Fibroblast of gingiva (primary cell): Measurements from ENCODE around the gene SLC35B1.
A peak's percentile ranks its signal among the peaks of the same experiment; 100 is the strongest.

Source experiments
- DNase-seq: peaks from one replicate; pipeline ENCODE4 v3.0.0-alpha.2; 2011; ENCODE audit warnings: low read depth

Gene SLC35B1, protein sequence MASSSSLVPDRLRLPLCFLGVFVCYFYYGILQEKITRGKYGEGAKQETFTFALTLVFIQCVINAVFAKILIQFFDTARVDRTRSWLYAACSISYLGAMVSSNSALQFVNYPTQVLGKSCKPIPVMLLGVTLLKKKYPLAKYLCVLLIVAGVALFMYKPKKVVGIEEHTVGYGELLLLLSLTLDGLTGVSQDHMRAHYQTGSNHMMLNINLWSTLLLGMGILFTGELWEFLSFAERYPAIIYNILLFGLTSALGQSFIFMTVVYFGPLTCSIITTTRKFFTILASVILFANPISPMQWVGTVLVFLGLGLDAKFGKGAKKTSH

DNA sequence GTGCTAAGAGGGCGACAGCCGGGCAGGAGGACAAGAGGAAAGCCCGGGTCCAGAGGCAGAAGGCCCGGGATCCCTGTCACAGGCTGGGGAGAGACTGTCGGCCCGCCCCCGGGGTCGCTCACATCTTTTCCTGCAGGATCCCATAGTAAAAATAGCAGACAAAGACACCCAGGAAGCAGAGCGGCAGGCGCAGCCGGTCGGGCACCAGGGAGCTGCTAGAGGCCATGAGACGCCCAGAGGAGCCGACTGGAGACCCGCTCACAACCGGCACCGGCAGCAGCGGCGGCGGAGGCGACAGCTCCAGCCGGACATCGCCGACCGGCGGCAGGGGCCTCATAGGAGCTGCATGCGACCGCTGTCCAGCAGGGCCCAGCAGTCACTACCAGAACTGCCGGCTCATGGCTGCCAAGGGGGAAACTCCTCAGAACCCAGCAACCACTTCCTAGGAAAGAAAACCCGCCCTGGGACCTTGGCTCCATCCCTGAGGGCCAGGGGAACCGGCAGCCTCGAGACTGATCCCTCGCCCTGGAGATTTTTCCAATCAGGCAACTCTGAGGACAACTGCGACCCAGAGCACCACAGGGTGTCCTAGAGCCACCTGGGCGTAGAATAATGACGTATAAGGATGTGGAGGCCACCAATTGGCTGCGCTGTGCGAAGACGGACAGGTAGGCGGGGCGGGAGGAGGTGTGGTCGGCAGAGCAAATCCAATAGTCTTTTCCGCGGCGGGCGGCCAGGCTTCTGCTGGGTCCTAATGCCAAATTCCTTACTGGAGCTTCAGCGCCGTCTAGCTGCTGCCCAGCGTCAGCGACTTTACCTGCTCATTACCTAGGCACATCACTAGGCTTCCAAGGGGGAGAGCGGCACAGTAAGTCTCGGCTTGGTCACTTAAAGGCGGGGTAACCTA, at the start of gene SLC35B1:
Gene SLC35B1, minus strand, starts transcription at position 357 of the 907 bp plus-strand sequence. Its CDS starts 131 bp downstream, at position 226.
- peak; percentile 99 for DNase-seq

DNA sequence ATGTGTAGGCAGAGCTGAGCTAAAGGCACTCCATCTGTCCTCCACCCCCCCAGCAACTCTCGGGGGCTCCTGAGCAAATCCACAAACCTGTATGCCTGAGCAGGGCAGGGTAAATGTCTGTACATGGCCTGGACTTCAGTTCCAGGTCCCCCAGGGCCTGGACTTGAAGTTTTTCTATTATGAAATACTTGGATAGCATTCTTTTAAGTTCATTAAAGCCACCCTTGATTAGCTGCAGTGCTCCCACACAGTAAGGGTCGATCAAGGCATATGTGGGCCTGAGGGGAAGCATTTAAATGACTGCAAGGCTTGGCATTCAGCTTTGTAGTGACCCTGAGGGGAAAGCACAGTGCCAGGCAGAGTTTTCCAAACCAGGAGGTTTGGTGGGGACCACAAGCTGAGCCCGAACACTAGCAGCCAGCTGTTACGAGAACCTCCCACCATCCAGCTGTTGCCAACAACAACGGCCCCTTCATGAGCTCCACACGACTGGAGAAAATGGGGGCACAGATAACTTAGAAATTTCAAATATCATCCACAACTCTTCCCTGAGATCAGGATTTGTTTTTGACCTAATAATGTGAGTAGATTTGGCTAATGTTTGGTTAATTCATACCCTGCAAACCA, 49.5 kb upstream of the SLC35B1 start:
- no peak for DNase-seq

DNA sequence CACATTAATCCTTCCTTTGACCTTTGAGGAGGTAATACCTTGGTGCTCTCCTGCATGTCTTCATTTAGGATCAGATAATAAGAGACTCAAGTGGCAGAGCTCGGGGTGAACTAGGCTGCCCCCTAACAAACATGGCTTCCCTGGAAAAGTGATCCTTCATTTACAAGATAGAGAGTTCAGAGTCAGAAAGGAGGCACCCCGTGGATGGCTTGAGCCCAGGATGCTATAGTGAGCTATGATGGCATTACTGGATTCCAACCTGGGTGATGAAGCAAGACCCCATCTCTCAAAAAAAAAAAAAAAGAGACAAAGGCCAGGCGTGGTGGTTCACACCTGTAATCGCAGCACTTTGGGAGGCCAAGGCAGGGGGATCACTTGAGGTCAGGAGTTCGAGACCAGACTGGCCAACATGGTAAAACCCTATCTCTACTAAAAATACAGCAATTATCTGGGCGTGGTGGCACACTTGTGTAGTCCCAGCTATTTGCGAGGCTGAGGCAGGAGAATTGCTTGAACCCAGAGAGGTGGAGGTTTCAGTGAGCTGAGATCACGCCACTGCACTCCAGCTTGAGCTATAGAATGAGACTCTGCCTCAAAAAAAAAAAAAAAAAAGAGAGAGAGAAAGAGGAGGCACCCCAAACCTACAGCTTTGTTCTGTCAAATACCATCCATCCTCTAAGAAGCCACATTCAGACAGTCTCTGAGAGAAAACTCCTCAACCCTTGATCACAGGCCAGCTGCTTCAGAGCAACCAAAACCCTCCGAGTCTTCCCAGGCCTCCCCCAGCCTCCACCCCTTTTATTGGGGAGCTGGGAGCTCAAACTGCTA, 48.8 kb upstream of the SLC35B1 start:
- no peak for DNase-seq

DNA sequence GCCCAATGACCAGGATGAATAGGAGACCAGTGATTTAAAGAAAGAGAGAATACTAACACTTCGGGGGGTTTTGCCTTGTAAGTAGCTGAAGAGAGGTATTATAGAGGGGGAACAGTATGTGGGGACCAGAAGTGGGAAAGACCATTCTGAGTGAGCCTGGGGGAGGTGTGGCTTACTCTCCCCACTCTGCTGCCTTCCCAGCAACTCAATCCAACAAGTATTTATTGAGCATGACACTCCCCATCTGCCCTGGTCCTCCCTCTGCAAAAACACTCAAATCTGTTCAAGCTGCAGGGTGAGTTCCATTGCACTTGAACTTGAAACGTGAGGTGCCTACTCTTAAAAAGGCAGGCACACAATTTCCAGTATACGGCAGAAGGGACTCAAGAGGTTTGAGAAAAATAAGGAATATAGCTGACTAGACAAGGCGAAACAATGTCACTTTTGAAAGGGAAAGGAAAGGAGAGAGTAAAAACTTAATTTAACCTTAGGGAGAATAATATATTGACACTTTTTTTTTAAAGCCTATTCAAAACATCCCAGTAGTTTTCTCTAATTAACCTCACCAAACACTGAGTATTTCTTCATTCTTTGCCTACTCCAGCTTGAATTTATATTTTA, 48.0 kb upstream of the SLC35B1 start:
- no peak for DNase-seq

DNA sequence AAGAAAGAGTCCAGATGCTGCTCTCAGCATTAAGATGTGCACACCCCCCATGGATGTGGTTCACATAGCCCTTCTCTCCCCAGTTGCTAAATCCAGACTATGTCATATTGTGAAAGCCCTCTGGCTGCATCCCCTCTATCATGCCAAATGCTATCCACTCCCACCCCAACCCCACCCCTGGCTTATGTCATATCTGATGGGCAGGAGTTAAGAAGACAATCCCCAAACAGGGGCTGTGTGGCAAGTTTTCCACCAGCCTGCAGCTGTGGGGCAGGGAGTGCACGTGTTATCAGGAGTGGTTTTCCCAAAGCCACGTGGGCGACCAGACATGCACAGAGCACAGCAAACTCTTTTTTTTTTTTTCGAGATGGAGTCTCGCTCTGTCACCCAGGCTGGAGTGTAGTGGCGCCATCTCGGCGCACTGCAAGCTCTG, 46.2 kb upstream of the SLC35B1 start:
- DNase-seq: no peak

DNA sequence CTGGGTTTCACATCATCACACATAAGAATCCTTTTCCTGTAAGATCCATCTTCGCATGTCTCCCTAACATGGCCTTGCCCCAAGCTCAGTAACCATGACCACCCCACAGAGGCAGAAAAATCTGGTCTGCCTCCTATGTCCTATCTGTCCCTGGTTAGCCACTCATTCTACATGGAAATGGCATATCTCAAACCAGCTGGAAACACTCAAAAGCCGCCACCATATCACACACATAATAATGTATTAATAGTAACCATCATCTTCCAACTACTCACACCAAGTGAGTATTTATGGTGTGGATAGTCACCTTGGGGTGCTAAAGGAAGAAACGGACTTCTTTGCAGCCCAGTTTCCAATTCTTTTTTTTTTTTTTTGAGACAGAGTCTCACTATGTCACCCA, 44.7 kb upstream of the SLC35B1 start:
- DNase-seq: no peak

DNA sequence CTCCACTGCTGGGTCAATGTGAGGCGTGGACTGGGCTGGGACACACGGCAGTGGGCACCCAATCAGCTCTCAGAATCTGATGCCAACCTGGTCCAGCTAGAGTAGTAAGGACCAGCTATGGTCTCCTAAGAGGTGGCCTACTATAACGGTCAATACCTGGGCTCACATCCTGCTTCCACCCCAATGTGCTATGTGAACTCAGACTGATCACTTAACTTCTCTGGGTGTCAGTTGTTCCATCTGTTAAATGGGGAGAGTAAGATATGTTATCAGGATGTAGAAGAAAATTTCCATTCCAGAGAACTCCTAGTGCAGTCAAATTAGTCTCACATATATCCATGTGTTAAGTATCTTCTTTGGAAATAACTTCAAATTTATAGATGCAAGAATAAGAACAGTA, 42.0 kb upstream of the SLC35B1 start:
- DNase-seq: no peak

DNA sequence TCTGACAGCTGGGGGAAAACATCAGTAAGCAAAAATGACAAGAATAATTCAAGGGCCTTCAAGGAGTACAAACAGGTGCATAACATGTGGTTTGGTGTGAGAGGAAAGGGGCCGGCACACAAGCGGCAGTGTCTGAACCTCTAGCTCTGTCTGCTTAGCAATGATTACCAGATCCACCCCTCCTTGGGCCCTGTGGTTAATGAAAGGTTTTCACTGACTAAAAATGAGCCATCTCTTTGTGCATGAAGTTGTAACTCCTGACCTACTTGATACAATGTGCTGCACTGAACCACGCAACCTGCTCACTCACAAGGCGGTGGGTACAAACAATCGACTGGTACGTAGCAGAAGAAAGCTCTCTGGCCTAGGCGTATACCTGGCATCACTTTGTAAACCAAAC, 41.0 kb upstream of the SLC35B1 start:
- no peak for DNase-seq

DNA sequence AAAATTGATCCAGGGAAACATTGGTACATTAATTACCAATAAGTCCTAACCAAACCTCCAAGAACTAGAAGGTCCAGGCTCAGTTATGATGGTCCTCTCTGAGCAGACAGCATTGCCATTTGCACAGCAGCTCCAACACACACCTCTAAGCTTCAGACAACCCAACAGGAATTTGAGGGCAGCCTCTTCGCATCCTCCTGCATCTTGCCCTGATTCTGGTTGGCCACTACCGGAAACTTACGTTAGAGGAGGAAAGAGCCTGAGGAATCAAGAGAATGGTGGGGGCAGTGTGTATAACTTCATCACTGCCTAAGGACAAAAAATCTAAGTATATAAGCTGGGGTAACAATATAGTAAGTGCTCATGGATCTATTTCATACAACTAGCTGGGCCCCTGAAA, 40.5 kb upstream of the SLC35B1 start:
- DNase-seq: no peak

DNA sequence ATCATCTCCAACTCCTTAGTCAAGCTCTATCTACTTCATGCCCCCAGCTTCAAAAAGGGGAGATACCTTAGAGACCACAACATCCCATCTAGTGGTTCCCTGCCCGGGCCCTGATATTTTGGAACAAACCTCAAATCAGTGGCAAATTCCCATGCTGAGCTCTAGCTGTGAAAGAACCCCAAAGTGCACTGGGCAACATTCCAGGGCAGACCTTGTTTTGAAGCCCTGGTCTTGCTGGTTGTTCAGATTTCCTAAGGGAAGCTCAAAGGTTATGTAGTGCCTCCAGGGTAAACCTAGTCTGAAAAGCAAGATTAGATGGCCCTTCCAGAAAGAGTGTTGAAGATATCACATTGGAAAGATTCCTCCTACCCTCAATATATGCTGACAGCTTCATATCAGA, 39.9 kb upstream of the SLC35B1 start:
- no peak for DNase-seq

DNA sequence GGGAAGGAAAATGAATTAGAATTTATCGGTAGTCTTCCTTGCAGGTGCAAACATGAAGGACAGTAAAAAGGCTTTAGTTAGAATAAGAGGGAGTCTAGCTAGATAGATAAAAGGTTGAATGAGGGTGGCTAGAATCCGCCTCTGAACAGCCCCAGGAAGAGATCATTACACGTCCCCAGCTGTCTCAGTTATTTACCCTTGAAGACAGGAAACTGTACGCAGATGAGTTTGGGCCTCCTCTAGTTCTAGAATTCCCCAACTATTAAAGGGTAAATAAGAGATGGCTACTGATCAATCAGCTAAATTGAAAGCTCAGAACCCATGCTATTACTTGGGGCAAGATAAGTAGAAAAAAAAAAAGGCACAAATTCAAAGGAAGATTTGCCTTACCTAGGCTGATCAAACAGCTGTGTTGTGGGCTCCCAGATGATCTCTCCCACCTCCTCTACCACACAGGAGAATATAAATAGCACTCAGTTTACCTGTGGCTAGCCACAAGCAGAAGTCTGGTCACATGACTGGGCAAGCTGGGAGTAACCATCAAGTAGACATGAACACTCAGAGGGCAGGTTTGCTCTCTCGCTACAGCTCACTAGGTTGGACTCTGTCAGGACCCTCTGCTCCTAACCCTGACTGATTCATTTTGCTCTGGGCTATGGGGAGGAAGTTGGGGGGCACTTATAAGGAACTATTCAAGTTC, 39.2 kb upstream of the SLC35B1 start:
- no peak for DNase-seq

DNA sequence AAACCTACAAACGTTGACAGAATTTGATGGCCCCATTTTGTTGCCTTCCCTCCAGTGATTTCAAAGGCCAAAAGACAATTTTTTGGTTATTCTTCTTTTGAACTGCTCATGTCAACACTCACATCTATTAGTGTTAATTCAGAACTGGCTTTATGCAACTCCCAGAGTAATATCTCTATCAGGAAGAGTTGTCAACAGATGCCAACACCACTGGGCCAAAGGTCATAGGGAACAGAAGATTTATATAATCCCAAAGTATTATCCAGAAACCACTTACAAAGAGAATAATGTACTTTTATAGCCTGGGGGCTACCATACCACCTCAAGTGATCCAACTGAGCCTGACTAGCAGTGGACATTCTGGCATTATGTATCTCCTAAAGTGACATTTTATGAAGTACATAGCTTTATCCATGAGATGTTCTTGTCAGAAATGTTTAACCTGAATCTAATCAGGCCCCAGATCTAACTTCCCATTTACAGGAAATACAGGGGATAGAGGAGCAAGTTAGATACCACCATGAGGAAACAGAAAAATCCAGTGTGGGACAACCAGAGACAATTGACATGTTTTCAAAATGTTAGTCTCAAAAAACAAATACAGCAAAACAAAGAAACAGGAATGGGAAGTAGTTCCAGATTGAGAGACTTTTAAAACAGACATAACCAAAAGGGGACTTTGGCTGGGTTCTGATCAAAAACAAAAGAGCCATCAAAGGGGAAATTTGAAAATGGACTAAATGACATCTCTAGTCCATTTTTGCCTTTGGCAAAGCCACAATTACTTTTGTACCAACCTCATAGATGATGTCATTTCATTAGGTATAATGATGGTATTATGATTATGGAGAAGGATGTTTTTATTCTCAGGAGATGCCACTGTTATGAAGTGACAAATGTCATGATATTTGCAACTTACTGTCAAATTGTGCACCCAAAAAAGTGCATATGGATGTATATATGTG, 37.7 kb upstream of the SLC35B1 start:
- DNase-seq: no peak

DNA sequence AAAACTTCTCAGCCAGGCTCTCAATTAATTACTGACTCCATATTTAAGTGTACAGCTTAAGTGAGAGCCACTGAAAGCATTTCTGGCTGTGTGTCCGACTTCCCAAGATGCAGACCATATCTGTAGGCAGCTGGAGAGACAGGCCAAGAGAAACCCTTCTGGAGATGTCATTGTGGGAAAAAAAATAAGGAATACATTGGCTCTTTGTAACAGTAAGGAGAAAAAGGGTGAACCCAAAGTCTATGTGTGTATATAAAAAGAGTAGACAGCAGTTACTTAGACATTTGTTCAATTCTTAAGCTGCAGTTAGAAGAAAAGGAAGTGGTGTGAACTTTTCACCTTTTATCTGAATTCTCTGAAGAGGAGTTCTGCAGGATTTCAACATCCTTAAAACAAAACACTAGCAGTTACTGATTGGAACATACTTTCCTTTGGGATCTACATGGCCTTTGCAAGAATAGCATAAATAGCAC, 34.4 kb upstream of the SLC35B1 start:
- DNase-seq: no peak

DNA sequence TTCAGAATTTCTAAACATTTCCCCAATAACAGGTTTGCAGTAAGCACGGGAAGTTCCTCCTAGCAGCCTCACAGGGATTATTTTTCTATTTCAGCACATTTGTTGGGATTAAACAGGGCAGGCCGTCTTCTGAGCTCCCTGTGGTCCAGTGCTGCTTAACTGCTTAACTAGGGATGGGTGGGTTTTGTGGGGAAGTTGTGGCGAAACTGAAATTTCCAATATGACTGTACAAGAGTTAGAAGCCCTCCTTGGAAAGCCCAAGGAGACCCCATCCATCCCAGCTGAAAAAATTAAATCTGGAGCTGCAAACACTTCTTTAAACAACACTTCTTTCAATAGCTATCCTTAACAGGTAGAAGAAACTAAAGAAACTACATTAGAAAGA, 33.9 kb upstream of the SLC35B1 start:
- no peak for DNase-seq

DNA sequence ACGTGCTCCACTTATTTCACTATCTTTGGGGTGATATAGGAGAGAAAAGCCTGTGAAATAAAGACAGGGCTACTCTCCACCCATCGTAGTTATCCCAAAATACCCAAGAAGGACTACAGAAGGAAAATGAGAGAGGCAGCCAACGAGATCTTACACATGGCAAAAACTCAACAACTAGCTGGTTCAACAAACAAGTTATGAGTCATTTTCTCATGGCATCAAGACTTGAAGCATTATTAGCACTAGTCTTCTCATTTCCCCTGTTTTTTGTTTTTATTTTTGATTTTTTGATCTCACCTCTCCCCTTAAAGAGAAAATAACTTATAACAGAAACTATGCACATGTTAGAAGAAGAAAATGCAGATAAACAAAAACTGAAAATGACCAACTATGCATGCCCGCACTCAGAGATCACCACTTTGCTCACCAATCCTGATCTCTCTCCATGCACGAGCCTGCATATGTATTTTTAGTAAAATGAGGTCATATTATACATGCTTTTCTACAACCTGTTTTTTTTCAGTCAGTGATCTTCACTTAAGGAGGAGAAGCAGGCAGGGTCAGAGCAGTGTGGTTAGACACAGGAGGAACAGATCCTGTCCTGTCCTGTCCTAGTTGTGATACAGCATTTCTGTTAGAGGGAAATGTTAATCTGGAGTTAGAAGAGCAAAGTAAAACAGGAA, 33.4 kb upstream of the SLC35B1 start:
- DNase-seq: no peak

DNA sequence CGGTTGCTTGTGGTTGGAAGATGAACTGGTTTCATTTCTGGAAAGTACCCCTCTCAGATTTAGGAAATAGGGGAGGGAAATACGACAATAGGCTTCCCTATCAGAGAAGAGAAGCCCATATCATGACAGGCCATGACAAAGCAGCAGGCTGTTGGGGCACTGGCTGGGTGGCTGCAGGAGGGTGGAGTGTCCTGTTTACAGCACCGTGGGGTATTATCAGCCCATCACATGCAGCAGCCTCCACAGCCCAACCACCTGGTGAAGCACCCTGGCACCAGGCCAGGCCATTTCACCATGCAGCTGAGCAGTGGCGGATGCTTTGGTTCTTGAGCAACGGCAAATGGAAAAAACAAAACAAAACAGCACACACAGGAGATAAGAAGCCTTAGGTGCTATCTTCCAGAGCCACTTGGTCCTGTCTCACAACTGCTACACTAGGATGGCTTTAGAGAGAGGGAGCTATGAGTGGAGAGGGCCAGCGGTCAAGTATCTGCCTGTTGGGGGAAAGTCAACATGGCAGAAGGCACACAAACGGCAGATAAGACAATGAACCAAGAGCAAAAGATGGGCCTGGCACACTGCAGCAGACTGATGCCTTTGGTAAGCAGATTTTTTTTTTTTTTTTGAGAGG, 32.0 kb upstream of the SLC35B1 start:
- no peak for DNase-seq

DNA sequence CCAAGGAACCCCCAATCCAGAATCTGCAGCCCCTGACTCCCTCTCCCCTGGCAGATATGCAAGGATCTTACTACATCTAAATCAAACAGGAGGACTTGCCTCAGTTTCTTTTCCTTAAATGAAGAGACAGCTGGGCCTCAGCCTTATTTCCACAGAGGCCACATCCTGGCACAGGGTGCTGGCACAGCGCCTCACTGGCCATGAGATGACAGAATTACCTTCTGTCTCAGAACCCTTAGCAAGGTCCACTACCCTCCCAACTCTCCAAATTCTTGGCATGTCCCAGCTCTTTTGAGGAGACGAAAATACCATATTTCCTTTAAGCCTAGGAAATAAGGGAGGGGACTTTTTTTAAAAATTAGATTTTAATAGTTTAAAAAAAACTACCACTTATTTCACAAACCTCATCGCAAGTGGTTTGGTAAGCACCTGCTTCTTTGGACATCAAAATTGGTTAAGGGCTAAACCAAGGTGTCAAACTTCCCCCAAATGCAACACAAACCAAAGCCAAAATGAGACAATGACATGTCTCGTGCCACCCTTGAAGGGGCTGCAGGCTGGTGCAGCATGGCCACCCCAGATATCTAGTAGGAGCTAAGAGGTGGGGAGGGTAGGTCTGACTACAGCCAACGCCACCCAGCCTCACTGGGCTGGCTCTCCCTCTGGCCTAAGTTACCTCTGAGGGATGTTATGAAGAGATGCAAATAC, 30.8 kb upstream of the SLC35B1 start:
- DNase-seq: no peak
